NCI-H1092 treated with DMSO at 0.1 percent for 48 hours (cell line): ENCODE data around the gene ZBED3.
"Not testable (repeated sequence)": the region's sequence is repeated elsewhere in the genome, so short reads cannot be mapped to it uniquely, and the experiment has no call there.

Experiments
- DNase-seq: peaks from one replicate; lab custom pipeline; 2025; lab: John Stamatoyannopoulos, UW

Gene ZBED3

DNA sequence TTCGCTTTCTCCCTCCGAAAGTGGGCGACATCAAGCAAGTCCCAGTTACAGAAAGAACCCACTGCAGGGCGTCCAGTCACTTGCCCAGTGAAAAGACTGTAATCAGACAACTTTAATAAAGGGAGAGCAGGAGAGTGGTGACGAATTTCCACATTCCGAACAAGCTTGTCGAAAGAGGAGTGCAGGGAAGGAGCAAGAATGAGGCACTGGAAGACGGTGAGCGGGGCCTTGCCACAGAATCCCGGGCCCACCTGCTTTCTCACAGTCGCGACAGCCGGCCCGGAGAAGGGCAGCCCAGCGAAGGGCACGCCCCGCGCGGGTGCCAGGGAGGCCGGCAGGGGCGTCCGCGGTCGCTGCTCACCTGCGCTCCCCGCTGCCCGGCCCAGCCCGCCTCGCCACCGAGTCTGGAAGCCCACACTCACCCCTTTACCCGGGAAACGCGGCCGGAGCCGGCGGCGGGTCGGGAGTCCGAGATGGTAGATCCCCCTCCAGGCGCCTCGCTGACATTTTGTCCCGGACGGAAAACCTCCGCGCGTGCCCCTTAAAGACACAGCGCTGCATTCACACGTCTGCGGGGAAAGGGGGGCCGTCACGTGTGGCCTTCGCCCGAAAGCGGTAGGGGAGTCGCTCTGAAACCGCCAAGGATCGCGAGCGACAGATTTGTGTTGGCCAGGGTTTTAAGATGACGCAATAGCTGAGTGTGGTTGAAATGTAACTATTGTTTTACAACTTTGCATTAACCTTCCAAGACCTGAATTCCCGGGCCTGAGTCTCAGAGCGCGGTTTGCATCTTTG, at the start of gene ZBED3:
Gene ZBED3 (minus strand): TSS at position 597 of the 795 bp plus-strand sequence. CDS start 9,407 bp downstream, outside the sequence.
- DNase-seq: peak; percentile 86

- DNase-seq: peak; percentile 3
These were observed 46.1 kb upstream of the ZBED3 start for GRCh38 chr5:77133061-77133758.

DNA sequence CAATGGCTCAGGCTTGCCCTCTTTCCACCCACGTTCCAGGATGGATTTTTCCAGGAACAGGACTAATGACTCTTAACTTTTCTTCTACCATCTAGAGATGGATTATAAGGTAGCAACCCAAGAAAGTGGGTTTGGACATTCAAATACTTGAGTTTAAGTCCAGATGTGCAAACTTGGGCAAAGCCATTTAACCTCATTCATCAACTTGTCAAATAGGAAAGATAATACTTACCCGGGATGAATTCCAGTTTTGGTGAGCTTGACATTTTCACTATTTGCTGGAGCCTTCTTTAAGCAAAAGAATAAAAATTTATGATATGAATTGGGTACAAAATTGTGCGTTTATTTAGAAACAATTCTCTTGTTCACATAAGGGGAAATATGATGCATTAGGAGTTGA, 44.3 kb upstream of the ZBED3 start:
- no peak for DNase-seq

DNA sequence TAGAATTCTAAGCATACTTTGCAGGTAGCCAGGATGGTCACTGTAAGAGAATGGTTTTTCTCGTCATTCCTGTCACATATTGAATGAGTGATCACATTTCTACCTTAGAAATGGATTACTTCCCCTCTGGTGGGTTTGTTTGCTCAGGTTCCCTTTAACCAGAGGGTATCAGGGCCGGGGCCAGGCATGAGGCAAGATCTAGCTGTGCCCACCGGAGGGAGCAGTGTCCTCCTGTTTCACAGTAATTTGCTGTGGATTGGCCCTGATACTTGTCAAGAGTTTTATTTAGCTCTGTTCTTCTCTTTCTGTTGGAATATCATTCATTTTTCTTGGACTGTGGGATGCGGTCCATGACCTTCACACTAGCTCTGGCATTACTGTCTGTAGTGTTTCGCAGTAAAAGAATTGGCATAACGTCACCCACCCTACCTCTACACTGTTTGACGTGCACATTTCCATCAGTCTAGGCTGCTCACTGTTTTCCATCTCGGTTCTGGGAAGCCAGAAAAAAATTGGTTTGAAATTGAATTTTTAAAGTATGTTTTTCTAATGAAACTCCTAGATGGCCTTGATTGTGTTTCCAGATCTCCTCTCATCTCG, 42.4 kb upstream of the ZBED3 start:
- DNase-seq: no peak

- DNase-seq: no peak
These were observed 41.5 kb upstream of the ZBED3 start for GRCh38 chr5:77128411-77129061.

DNA sequence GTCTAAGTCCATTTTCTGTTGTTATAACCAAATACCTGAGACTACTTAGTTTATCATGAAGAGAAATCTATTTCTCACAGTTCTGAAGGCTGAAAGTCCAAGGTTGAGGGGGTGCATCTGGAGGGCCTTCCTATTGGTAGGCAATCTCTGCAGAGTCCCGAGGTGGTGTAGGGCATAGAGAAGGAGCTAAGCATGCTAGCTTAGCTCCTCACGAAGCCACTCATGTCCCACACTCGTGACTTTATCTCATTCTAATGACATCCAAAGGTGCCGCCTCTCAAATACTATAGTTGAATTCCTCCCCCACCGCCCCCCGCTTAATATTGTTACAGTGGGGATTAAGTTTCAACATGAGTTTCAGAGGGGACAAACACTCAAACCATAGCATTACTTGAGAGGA, 36.0 kb upstream of the ZBED3 start:
- DNase-seq: no peak

DNA sequence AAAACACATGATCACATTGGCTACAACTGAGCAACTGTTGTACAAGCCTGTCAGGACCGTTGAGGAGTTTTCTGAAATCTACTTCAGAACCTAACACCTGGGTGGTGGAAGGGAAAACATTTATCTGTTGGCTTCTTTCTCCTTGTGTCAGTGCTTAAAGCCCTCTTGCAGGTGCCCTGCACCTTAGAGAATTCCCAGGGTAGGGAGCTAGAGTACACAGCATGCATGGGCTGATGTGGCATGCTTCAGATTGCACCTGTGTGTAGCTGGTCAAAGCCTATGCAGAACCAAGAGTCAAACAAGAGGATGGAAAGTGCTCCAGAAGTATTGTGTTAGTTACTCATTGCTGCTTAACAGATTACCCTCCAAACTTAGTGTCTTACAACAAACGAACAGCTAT, 33.6 kb upstream of the ZBED3 start:
- DNase-seq: no peak

DNA sequence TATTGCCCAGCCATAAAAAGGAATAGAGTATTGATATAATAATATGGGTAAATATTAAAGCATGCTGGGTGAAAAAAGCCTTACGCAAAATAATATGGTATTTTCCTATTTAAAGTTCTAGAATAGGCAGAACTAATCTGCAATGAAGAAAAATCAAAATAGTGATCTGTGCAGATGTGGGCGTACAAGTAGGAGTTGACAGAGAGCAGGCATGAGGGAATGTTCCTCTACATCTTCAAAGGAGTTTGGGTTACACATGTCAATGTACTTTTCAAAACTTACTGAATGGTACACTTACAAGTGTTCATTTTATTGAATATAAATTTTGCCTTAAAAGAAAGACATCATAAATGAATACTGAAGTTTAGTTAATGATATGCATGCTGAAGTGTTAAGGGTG, 33.0 kb upstream of the ZBED3 start:
- DNase-seq: no peak

- no peak for DNase-seq
These were observed 30.1 kb upstream of the ZBED3 start for GRCh38 chr5:77117161-77117560.

GRCh38 chr5:77107035-77107434, 19.9 kb upstream of the ZBED3 start:
- not testable (repeated sequence) for DNase-seq

DNA sequence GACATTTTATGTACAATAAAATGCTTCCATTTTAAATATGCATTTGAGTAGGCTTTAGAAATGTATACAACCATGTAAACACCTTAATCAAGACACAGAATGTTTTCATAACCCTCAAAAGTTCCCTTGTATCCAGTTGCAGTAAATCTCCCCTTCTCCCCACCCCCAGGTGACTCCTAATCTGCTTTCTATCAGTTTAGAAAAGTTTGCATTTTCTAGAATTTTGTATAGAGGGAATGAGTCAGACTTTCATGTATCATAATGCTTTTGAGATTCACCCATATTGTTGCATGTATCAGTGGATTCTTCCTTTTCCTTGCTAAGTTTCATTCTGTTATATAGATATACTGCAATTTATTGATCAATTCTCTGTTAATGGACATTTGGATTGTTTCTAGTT, 17.7 kb upstream of the ZBED3 start:
- no peak for DNase-seq

DNA sequence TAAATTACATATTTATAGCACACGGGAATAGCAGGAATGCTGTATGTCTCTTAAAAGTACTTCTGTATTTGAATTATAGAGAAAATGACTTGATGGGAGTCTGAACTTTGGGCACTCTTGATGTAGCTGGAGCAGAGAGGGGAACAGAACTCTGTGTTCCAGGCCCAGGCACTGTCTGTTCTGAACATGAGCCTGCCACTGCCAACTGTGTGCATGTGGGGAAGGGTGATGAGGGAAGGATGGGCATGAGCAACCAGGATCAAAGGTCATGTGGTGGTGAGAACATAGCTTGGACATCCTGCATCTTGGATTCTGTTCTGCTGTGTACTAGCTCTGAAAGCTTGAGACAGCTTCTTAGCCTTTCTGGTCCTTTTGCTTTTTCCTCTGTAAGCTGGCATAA, 16.4 kb upstream of the ZBED3 start:
- no peak for DNase-seq

DNA sequence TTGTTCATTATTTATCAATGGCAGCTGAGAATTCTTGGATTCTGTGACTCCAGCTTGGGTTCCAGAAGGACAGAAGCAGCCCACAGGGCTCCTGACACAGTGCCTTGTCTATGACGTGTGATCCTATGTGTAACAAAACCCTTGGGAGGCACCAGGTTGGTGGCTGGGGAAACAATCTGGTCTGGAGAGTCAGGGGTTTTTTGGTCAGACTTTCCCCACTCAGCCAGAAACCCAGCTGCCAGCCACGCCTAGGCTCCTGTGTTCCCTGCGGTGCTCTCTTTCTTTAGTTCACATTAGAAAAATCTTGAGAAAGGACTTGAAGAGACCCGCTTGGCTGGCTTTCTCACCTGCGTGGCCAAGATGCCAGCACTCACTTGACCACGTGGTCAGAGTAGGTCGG, 15.5 kb upstream of the ZBED3 start:
- DNase-seq: no peak

- DNase-seq: no peak
These were observed 14.2 kb upstream of the ZBED3 start for GRCh38 chr5:77101298-77101697.

GRCh38 chr5:77095189-77095588, 8.1 kb upstream of the ZBED3 start:
- no peak for DNase-seq

DNA sequence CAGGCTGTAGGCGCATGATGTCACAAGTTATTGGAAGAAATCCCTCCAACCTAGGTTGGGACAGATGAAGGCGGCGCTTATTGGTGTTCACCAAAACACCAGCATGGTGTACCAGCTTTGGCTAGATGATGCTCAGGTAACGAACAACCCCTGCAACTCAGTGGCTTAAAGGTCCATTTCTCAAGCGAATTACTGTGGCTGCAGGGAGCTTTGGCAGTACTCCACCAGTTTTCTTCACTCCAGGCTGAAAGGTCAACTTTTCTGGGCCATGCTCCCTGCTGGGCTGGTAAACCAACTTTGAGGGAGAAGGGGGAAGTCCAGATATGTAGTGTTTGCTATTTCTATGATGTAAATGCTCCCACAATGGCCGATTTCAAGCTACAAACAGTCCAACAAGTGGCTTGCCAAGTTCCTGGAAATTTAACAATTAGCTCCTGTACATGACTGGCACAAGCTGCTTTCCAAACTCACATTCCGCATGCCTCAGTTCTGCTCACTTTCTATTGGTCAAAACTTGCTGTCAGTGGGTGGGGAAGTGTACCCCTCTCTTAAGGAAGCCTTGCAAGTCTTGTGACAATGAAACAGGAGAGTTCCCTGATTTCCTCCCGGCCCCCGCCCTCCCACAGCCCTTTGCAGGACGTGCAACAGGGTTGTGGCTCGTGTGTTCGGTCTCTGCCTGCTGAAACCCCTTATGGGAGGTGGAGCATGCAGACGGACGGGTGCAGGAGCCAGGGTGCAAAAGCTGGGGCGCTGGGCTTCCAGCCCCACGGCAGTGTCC, 588 bp upstream of the ZBED3 start:
- DNase-seq: no peak

DNA sequence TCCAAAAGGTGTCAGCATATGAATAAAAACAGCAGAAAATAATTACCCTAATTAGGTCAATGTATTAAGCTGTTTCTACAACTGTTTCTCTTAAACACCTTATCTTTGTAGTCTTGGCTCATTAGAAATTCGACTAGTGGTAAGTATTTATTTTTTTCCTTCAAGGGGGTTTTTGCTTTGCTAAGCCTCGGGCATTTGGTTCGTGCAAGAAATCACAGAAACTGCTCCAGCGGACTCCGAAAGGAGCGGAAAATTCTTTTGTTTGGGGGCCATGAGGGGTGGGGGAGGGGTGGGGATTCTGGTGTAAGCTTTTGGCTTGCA, 757 bp downstream of the ZBED3 start:
- DNase-seq: no peak

GRCh38 chr5:77083088-77083487, 4.0 kb downstream of the ZBED3 start:
- DNase-seq: no peak

DNA sequence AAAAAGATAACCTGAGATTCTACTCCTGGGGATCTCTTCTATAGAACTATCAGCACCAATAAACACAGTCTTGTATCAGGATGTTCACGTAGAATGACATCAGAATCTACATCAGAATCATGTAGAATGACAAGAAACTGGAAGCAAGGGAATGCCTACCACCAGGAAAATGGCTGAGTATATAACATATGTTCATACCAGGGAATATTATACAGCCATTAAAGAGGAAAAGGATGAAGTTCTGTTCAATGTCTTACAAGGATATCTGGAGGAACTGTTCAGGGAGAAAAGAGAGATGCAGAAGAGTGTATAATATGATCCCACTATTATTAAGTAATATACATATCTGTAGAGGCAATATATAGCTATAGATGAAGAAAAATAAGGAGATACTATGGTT, 4.8 kb downstream of the ZBED3 start:
- no peak for DNase-seq

DNA sequence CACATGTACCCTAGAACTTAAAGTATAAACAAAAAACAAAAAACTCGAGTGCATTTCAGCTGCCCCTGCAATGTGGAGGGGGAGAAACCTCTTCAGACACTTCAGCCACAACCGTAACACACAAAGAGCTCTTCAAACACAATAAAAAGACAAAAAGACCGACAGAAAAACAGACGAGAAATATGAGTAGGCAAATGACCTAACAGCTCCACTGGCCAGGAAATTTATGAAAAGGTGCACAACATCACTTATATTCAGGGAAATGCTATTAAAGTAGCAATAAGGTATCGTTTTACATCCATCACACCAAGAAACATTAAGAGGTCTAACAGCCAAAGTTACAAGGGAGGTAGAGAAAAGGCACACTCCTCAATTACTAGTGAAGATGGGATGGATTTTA, 6.2 kb downstream of the ZBED3 start:
- DNase-seq: peak; percentile 68

DNA sequence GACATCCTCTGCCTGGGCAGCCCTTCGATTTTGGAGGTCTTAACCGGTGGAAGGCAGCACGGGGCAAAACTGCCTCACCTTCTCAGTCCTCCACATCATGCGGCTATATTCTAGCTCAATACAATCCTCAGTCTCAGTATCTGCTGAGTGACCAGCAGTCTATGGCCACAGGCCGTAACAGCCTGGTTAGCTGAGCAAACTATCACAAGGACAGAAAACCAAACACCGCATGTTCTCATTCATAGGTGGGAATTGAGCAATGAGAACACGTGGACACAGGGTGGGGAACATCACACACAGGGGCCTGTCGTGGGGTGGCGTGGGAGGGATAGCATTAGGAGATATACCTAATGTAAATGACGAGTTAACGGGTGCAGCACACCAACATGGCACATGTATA, 6.6 kb downstream of the ZBED3 start:
- DNase-seq: peak; percentile 14

GRCh38 chr5:77077829-77078176, 9.3 kb downstream of the ZBED3 start:
- no peak for DNase-seq
